ENCODE results near the gene SLC19A1.

The SLC19A1 gene

DNA sequence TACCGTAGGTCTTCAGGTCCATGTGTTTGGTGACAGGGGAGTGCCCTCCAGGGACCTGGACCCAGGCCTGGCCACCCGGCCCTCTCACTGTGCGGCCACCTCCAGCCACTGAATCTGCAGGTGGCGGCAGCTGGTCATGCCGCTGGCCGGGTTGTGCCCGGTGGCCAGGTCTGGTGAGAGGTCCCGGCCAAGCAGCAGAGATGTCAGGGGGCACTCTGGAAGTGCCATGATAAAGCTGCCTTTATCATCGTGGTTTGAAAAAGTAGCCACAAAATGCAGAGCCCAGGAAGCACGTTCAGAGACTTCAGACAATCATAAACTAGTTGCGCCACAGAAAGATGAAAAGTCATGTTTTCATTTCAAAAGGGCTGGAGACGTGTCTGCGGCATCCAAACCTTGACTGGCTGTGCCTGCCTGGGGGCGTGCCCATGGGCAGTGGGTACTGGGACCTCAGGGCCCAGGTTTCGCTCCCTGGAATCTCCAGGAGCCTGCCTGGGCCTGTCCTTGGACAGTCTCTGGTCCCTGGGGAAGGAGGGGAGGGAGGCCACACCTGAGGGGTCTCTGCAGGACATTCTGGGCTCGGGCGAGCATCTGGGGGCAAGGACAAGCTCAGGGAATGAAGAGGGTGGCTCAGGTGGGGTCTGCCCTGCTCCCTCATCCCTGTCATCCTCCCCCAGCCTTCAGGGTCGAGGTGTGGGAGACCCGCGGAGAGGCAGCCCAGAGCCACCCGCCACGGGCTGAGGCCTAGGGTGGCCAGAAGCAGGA, 92.4 kb downstream of the SLC19A1 start:
- no peak for DNase-seq

DNA sequence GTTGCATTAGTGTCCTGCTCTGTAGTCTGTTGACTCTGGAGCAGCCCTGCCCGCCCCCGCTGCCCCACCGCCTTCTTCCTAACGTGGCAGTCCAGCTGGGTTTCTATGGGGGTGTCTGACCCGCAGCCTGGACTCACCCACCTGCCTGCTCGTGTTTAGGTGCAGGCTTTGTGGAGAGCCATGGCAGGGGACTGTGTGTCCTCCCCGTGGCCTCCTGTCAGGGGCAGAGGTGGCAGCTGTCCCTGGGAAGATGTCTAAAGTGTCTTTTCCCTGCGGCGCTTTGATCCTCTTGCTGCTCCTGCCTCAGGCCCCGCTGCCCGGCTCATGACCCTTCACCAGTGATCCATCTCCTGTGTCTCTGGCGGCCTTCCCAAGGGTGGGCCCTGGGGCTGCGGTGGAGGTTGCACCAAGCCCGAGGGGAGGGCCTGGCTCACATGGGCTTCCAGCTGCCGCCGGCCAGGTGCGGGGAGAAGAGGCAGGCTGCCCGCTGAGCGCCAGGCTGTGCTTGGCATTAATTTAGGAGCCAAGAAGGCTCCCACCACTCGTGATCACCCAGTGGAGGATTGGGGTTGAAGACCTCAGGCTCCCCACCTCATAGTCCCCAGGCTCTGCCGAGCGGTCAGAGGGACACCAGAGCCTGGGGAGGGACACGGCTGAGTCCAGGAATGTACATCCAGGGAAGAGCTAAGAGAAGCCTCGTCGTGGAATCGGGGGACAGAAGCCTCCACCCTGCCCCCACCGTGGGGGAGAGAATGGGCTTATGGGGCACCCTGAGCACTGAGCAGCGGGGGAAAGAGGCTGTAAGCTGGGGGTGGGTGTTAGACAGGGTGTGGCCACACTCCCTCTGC, 93.2 kb downstream of the SLC19A1 start:
- no peak for DNase-seq

DNA sequence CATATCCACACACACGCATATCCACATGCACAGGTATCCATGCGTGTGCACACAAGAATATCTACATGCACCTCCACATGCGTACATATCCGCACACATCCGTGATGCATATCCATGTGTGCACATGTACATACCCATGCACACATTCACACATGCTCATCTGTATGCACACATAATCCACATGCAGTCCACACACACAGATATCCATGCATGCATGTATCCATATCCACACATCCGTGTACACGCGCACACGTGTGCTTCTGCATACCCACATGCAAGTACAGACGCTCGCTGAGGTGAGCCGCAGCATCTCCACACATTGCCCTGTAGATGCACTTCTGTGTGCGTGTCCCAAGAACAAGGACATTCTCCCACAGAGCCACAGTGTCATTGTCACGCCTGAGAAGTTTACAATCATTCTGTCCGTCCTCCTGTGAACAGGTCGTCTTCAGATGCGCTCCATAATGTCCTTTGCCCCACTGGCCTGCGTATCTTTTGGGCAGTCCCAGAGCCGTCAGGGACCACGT, 93.9 kb downstream of the SLC19A1 start:
- DNase-seq = no peak
